Hippocampal formation (tissue), 2 donors: Measurements from ENCODE around the gene REXO2.

Experiments
- DNase-seq, 2 donors: peaks; one replicate each; lab custom pipeline; 2025; lab: John Stamatoyannopoulos, UW

Gene REXO2

DNA sequence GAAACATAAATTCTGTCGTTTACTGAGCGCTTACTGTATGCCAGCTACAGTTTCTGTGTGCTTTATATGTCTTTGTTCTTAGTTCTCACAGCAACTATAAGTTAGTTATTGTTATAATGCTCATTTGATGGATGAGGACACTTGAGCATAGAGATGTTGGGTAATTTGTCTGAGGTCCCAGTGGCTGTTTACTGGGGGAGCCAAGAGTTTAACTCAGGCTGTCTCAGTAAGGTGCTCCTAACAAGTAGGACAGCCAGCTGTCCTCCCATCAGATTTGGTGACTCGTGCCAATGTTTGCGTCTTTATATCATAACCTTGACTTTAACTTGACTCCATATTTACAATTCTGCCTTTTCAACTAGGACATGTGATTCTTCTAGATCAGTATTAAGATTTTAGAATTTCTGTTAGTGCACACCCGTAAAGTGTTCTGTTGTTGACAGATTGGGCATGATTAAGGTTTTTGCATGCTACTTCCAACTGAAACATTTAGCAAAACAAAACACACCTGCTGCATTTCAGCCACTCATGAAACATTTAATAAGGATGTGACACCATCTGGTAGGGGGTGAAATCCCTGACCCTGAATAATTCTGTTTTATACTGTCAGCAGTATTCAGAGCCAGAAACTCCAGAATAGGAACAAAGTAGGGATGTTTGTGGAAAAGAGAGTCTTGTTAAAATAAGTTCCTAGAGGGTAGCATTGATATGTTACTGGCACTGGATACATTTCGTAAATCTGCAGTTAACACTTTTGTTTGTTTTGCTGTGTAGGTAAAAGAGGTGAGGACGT, 1.9 kb downstream of the REXO2 start:
- no peak for DNase-seq

- no peak for DNase-seq
Measured at GRCh38 chr11:114441921-114442320, 2.7 kb downstream of the REXO2 start.

- DNase-seq: no peak
Measured at GRCh38 chr11:114442536-114442935, 3.3 kb downstream of the REXO2 start.

- DNase-seq: no peak
Measured at GRCh38 chr11:114447444-114447843, 8.2 kb downstream of the REXO2 start.

GRCh38 chr11:114447892-114448291, 8.6 kb downstream of the REXO2 start:
- no peak for DNase-seq

DNA sequence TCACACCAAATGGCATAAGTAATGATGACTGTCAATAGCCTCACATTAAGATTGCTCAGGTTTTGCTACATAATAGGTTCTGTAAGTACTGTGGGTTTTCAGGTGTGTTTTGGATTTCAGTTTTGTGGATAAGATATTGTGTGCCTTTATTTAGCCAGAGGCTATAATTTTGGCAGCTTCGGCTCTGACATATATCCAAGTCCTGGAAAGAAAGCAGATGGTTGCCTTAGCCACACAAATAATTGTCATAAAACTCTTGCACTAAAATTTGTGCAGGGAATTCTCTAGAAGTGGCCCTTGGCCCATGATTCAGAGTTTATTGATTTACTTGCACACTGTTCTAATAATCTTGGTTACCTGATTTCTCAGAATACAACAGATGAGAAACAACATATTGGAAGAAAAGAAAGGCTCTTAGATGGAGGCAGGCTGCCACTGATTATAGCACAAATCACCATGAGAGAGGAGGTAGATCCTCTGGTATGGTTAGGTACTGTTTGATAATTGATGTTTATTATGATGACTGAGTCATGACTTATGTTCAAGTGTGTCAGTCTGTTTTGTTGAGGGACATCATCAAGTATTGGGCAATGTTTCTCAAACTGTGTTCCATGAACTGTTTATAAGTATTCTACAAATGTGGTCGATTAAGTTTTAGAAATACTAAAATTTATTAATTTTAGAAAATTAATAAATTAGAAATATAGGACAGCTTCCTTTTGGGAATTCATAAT, 9.6 kb downstream of the REXO2 start:
- DNase-seq: no peak

DNA sequence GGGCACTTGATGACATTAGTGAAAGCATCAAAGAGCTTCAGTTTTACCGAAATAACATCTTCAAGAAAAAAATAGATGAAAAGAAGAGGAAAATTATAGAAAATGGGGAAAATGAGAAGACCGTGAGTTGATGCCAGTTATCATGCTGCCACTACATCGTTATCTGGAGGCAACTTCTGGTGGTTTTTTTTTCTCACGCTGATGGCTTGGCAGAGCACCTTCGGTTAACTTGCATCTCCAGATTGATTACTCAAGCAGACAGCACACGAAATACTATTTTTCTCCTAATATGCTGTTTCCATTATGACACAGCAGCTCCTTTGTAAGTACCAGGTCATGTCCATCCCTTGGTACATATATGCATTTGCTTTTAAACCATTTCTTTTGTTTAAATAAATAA, 10.6 kb downstream of the REXO2 start:
- DNase-seq: no peak

DNA sequence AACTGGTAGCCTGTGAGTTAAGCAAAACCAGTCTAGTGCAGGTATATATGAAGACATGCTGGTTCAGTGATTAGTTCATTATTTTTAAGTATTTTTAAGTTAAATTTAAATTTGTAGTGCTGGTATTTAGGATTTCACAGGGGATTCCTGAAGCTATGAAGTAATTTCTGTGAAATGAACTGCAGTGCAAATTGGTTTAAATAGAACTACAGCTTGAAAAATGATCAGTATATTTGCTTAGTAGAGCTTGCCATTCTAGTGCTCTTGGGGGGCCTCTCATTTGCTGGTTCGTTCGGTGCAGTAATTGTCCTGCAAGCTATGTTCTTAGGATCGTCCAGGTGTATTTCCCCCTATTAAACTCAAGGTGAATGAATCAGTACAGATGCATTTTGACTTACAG, 13.1 kb downstream of the REXO2 start:
- DNase-seq: no peak

- DNase-seq: no peak
Measured at GRCh38 chr11:114463999-114464398, 24.7 kb downstream of the REXO2 start.

GRCh38 chr11:114466742-114467141, 27.5 kb downstream of the REXO2 start:
- DNase-seq: no peak

- DNase-seq: no peak
Measured at GRCh38 chr11:114472661-114473060, 33.4 kb downstream of the REXO2 start.

- no peak for DNase-seq
Measured at GRCh38 chr11:114478001-114478410, 38.7 kb downstream of the REXO2 start.

DNA sequence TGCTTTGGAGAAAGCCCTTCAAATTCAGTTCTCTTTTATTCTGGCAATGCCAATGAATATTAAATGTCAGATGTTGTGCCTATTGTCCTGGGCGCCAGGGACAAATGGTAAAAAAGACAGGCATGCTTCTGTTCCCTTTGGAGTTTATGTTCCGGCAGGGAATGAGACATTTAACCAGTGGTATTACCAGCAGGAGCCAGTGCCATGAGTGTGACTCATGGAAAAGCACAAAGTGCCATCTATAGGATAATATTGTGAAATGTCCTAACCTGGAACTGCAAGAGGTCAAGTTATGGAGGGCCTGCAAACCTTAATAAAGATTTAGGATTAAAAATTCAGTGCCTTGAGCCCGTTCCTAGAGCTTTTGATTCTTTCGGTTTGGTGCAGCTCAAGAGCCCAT, 39.5 kb downstream of the REXO2 start:
- no peak for DNase-seq

GRCh38 chr11:114479331-114479730, 40.1 kb downstream of the REXO2 start:
- no peak for DNase-seq

GRCh38 chr11:114482114-114482513, 42.8 kb downstream of the REXO2 start:
- no peak for DNase-seq

DNA sequence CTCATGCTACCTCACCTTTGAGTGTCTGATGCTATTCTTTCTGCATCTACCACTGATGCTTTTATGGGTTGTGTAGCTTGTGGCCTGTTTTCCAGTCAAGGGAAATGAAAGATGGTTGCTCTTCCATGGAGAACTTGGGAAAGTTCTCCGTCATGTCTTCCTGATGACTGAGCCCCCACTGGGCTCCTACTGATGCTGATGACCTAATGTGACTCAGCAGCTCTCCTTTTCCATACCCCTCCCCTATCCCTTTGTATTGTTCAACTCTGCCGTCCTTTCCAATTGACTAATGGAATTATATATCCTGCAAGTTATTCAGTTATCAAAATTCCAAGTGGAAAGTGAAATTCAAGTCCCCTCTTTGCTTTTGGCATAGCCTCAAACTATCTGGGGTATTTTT, 44.7 kb downstream of the REXO2 start:
- no peak for DNase-seq

GRCh38 chr11:114496915-114497314, 57.6 kb downstream of the REXO2 start:
- no peak for DNase-seq

GRCh38 chr11:114499756-114500155, 60.5 kb downstream of the REXO2 start:
- no peak for DNase-seq
